ENCODE results near the gene FOXC2. TPM values are rescaled to one million over a fixed set of nuclear protein-coding genes. Genes with fewer than 3 reads are reported as not detected.

Gene FOXC2
- total and polyA plus RNA-seq, 2 donors = 0.09 to 1.2 TPM

DNA sequence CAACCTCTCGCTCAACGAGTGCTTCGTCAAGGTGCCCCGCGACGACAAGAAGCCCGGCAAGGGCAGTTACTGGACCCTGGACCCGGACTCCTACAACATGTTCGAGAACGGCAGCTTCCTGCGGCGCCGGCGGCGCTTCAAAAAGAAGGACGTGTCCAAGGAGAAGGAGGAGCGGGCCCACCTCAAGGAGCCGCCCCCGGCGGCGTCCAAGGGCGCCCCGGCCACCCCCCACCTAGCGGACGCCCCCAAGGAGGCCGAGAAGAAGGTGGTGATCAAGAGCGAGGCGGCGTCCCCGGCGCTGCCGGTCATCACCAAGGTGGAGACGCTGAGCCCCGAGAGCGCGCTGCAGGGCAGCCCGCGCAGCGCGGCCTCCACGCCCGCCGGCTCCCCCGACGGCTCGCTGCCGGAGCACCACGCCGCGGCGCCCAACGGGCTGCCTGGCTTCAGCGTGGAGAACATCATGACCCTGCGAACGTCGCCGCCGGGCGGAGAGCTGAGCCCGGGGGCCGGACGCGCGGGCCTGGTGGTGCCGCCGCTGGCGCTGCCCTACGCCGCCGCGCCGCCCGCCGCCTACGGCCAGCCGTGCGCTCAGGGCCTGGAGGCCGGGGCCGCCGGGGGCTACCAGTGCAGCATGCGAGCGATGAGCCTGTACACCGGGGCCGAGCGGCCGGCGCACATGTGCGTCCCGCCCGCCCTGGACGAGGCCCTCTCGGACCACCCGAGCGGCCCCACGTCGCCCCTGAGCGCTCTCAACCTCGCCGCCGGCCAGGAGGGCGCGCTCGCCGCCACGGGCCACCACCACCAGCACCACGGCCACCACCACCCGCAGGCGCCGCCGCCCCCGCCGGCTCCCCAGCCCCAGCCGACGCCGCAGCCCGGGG lies 1.3 kb downstream of the FOXC2 start:
- 5% methylated on average over 116 of the region's 116 CpGs for WGBS
- Histone ChIP-seq H3K27me3 (ENCODE audit: control insufficient read depth in 2 of 2, insufficient read depth in 1 of 2, low read length in 1 of 2) (peaks cover 91 to 97% of the 10 kb centered on the region in 2 donors), H3K4me3 (ENCODE audit: low read length in 2 of 2) (no peak overlapping the region), H3K4me1 (ENCODE audit: control insufficient read depth in 2 of 2, insufficient read depth in 2 of 2, low read length in 2 of 2) (peaks cover 6 to 10% of the 10 kb centered on the region in 2 donors), H3K27ac (ENCODE audit: low read depth in 1 of 2, low read length in 1 of 2) (no peak overlapping the region), H3K36me3 (ENCODE audit: control insufficient read depth in 2 of 2, insufficient read depth in 2 of 2, low read length in 1 of 2) (no peaks in the 10 kb centered on the region), H3K9me3 (ENCODE audit: control insufficient read depth in 2 of 2, insufficient read depth in 1 of 2, low read length in 1 of 2) (no peaks in the 10 kb centered on the region)
- no peak for DNase-seq (ENCODE audit: low read depth in 6 of 9, low spot score in 9 of 9)

DNA sequence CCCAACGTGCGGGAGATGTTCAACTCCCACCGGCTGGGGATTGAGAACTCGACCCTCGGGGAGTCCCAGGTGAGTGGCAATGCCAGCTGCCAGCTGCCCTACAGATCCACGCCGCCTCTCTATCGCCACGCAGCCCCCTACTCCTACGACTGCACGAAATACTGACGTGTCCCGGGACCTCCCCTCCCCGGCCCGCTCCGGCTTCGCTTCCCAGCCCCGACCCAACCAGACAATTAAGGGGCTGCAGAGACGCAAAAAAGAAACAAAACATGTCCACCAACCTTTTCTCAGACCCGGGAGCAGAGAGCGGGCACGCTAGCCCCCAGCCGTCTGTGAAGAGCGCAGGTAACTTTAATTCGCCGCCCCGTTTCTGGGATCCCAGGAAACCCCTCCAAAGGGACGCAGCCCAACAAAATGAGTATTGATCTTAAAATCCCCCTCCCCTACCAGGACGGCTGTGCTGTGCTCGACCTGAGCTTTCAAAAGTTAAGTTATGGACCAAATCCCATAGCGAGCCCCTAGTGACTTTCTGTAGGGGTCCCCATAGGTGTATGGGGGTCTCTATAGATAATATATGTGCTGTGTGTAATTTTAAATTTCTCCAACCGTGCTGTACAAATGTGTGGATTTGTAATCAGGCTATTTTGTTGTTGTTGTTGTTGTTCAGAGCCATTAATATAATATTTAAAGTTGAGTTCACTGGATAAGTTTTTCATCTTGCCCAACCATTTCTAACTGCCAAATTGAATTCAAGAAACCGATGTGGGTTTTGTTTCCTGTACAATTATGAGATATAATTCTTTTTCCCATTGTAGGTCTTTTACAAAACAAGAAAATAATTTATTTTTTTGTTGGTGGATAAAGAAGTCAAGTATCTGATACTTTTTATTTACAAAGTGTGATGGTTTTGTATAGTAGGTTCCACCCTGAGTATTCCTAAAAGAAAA lies 2.3 kb downstream of the FOXC2 start:
- Histone ChIP-seq H3K36me3 (ENCODE audit: control insufficient read depth in 2 of 2, insufficient read depth in 2 of 2, low read length in 1 of 2) (no peaks in the 10 kb centered on the region), H3K9me3 (ENCODE audit: control insufficient read depth in 2 of 2, insufficient read depth in 1 of 2, low read length in 1 of 2) (no peaks in the 10 kb centered on the region), H3K27me3 (ENCODE audit: control insufficient read depth in 2 of 2, insufficient read depth in 1 of 2, low read length in 1 of 2) (peaks cover 83 to 98% of the 10 kb centered on the region in 2 donors), H3K4me1 (ENCODE audit: control insufficient read depth in 2 of 2, insufficient read depth in 2 of 2, low read length in 2 of 2) (peaks cover 5 to 6% of the 10 kb centered on the region in 2 donors), H3K4me3 (ENCODE audit: low read length in 2 of 2) (no peak overlapping the region), H3K27ac (ENCODE audit: low read depth in 1 of 2, low read length in 1 of 2) (no peak overlapping the region)
- no peak for DNase-seq (ENCODE audit: low read depth in 6 of 9, low spot score in 9 of 9)
- 18% methylated on average over 33 of the region's 33 CpGs for WGBS

DNA sequence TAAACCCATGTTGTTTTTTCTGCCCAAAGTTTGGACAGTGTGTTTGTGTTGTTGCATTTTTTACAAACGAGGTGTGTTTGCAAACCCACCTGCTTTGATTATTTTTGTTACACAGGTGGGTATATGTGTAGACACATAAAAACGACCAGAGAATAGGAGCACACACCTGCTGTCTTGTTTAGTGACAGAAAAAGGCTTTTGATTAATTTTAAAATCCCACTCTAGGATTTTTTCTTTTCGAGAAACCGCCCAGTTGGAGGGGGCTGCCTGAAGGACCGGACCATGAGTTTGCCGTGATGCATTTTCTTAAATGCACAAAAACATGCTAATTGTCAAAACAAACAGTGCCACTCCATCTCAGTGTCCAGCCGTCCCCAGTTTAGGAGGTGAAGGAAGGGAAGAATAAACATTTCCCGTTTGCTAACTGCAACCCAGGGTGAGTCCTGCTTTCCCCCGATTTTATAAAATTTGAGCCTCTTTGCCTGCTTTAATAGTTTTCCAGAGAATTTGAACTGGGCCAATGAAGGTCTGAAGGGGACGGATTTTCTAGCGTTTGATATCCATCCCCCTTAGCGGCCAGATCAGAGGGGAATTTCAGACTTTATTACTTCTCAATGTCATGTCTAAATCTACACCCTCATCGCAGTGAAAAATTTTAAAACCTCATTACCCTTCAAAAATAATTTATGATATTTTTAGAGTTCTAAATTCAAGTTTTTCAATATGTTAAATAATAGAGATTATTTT lies 3.2 kb downstream of the FOXC2 start:
- Histone ChIP-seq H3K27ac (ENCODE audit: low read depth in 1 of 2, low read length in 1 of 2) (no peak overlapping the region), H3K9me3 (ENCODE audit: control insufficient read depth in 2 of 2, insufficient read depth in 1 of 2, low read length in 1 of 2) (no peaks in the 10 kb centered on the region), H3K4me1 (ENCODE audit: control insufficient read depth in 2 of 2, insufficient read depth in 2 of 2, low read length in 2 of 2) (peaks cover 3 to 4% of the 10 kb centered on the region in 2 donors), H3K4me3 (ENCODE audit: low read length in 2 of 2) (no peak overlapping the region), H3K27me3 (ENCODE audit: control insufficient read depth in 2 of 2, insufficient read depth in 1 of 2, low read length in 1 of 2) (peaks cover 83 to 98% of the 10 kb centered on the region in 2 donors), H3K36me3 (ENCODE audit: control insufficient read depth in 2 of 2, insufficient read depth in 2 of 2, low read length in 1 of 2) (no peaks in the 10 kb centered on the region)
- DNase-seq (ENCODE audit: low read depth in 6 of 9, low spot score in 9 of 9) = no peak
- WGBS = 70% methylated on average over 13 of the region's 13 CpGs

DNA sequence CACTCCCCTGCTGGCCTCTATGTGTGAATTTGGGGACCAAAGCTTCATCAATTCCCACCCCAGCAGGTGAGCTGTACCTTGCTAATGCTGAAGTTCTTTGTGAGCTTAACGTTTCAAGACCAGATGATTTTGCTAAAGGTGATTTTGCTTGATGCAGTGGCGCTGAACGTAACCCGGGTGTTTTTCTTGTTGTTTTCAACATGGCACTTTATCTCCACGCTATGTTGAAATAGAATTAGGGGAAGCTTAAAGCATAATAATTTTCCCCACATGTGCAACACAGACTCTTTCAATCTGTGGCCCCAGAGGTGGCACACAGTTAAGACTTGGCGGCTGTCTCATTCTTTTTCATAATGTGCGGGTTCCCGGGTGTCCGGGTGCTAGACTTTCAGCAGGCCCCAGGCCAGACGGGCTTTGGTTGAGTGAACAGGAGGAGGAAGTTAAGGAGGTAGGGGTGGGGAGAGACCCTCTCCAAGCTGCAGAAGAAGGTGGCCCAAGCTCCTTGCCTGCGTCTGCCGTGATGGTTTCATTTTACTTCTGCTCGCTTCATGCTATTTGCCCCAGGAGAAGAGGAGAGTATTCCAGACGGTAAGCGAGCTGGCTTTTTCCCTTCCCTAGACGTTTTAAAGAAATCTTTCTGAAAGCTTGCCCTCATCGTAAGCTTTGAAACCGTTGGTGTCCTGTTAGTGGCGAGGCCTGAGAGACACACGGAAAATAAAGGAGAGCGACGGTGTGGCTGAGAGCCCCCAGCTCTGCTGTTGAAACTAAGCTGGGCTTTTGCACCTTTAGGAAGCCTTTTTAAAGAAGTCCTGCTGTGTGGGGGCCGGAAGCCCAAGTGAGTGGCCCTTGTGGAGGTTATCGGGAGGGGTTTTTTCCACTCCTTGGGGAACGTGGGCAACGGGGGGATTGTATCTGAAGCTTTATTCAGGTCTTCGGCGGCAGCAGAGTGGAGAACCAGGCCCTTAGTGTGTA lies 4.2 kb downstream of the FOXC2 start:
- Histone ChIP-seq H3K27ac (ENCODE audit: low read depth in 1 of 2, low read length in 1 of 2) (no peak overlapping the region), H3K4me1 (ENCODE audit: control insufficient read depth in 2 of 2, insufficient read depth in 2 of 2, low read length in 2 of 2) (peaks cover 3 to 4% of the 10 kb centered on the region in 2 donors), H3K4me3 (ENCODE audit: low read length in 2 of 2) (no peak overlapping the region), H3K27me3 (ENCODE audit: control insufficient read depth in 2 of 2, insufficient read depth in 1 of 2, low read length in 1 of 2) (peaks cover 83 to 98% of the 10 kb centered on the region in 2 donors), H3K36me3 (ENCODE audit: control insufficient read depth in 2 of 2, insufficient read depth in 2 of 2, low read length in 1 of 2) (no peaks in the 10 kb centered on the region), H3K9me3 (ENCODE audit: control insufficient read depth in 2 of 2, insufficient read depth in 1 of 2, low read length in 1 of 2) (no peaks in the 10 kb centered on the region)
- 76% methylated on average over 28 of the region's 28 CpGs for WGBS
- no peak for DNase-seq (ENCODE audit: low read depth in 6 of 9, low spot score in 9 of 9)

DNA sequence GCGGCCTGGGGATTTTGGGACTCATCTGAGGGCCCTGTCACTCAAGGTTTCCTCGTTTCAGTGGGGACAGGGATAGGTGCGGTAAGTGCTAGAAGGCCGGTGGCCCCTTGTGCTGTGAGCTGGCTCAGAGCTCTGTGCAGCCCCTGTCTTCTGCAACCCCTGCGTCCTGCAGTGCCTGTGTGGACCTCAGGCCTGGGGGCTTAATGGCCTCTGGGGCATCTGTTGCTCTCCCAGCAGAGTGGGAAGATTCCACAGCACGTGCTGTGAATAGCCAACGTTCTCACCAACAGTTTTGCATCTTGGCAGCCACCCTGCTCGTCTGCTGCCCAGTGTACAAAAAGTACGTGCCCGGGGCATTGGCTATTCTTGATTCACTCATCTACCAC lies 4.9 kb downstream of the FOXC2 start:
- 93% methylated on average over 10 of the region's 10 CpGs for WGBS
- H3K36me3 ChIP-seq (ENCODE audit: control insufficient read depth in 2 of 2, insufficient read depth in 2 of 2, low read length in 1 of 2) = no peaks in the 10 kb centered on the region
- H3K4me3 ChIP-seq (ENCODE audit: low read length in 2 of 2) = no peak overlapping the region
- H3K4me1 ChIP-seq (ENCODE audit: control insufficient read depth in 2 of 2, insufficient read depth in 2 of 2, low read length in 2 of 2) = peaks cover 4 to 7% of the 10 kb centered on the region in 2 donors
- no peak for DNase-seq (ENCODE audit: low read depth in 6 of 9, low spot score in 9 of 9)
- H3K27me3 ChIP-seq (ENCODE audit: control insufficient read depth in 2 of 2, insufficient read depth in 1 of 2, low read length in 1 of 2) = peaks cover 83 to 98% of the 10 kb centered on the region in 2 donors
- H3K27ac ChIP-seq (ENCODE audit: low read depth in 1 of 2, low read length in 1 of 2) = no peak overlapping the region
- H3K9me3 ChIP-seq (ENCODE audit: control insufficient read depth in 2 of 2, insufficient read depth in 1 of 2, low read length in 1 of 2) = no peaks in the 10 kb centered on the region

DNA sequence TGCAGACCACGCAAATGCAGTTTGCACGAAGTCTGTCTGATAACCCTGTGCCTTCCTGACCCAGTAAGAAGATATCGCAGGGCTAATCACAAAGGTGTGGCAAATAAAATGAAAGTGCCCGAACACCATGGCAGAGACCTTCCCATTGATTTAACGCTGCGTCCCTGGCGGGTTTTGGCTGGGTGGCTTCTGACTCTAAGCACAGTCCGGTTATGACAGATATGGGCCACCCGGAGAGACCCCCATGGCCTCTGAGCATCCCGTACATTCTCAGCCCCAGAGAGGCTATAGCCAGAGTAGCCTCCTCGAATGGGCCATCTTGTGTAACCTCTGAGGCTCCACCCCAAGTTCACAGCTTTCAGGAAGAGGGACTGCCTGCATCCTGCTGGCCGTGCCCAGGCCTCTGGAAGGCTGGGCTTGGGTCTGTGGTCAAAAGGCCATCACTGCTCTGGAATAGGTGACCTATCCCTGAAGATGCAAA lies 5.5 kb downstream of the FOXC2 start:
- H3K4me1 ChIP-seq (ENCODE audit: control insufficient read depth in 2 of 2, insufficient read depth in 2 of 2, low read length in 2 of 2) = peaks cover 0 to 9% of the 10 kb centered on the region in 2 donors
- DNase-seq (ENCODE audit: low read depth in 6 of 9, low spot score in 9 of 9) = no peak
- H3K4me3 ChIP-seq (ENCODE audit: low read length in 2 of 2) = no peak overlapping the region
- peaks cover 83 to 100% of the 10 kb centered on the region in 2 donors for H3K27me3 ChIP-seq (ENCODE audit: control insufficient read depth in 2 of 2, insufficient read depth in 1 of 2, low read length in 1 of 2)
- WGBS = 90% methylated on average over 12 of the region's 12 CpGs
- H3K9me3 ChIP-seq (ENCODE audit: control insufficient read depth in 2 of 2, insufficient read depth in 1 of 2, low read length in 1 of 2) = no peaks in the 10 kb centered on the region
- no peak overlapping the region for H3K27ac ChIP-seq (ENCODE audit: low read depth in 1 of 2, low read length in 1 of 2)
- no peaks in the 10 kb centered on the region for H3K36me3 ChIP-seq (ENCODE audit: control insufficient read depth in 2 of 2, insufficient read depth in 2 of 2, low read length in 1 of 2)

DNA sequence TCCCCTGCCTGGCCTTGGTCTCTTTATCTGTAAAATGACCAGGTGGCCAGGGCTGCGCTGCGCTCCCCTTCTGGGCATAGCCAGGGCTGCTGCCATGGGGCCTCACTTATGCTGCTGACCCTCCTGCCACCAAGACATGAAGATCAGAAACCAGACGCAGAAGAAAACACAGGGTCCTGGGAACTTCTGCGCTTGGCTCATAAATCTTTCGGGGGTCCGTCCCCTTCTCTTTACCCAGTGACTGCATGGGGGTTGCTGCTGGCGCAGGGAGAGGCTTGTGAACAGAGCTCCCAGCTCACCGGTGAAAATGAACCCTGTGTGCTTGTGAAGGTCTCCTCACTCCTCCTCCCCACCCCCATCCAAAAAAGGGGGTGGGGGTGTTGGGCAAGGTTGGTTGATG lies 6.0 kb downstream of the FOXC2 start:
- Histone ChIP-seq H3K4me3 (ENCODE audit: low read length in 2 of 2) (no peak overlapping the region), H3K27ac (ENCODE audit: low read depth in 1 of 2, low read length in 1 of 2) (no peak overlapping the region), H3K27me3 (ENCODE audit: control insufficient read depth in 2 of 2, insufficient read depth in 1 of 2, low read length in 1 of 2) (peaks cover 83 to 100% of the 10 kb centered on the region in 2 donors), H3K36me3 (ENCODE audit: control insufficient read depth in 2 of 2, insufficient read depth in 2 of 2, low read length in 1 of 2) (no peaks in the 10 kb centered on the region), H3K4me1 (ENCODE audit: control insufficient read depth in 2 of 2, insufficient read depth in 2 of 2, low read length in 2 of 2) (peaks cover 0 to 7% of the 10 kb centered on the region in 2 donors), H3K9me3 (ENCODE audit: control insufficient read depth in 2 of 2, insufficient read depth in 1 of 2, low read length in 1 of 2) (no peaks in the 10 kb centered on the region)
- no peak for DNase-seq (ENCODE audit: low read depth in 6 of 9, low spot score in 9 of 9)
- 92% methylated on average over 8 of the region's 8 CpGs for WGBS

DNA sequence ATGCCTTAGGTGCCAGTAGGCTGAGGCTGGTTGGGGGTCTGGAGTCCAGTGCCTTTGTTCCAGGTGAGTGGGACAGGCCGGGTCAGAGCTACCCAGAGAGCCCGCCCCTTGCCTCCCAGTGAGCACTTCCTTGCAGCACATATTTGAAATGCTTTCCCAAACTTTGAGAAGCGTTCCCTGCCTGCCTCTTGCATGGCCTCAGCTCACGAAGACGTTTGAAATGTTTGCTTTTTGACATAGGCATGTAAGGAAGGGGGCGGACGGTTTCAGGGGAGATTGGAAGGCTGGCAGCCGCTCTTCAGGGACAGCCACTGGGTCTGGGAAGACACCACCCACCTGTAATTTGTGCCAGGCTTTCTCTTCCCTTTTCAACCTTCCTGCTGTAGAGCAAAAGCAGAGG lies 6.6 kb downstream of the FOXC2 start:
- no peaks in the 10 kb centered on the region for H3K9me3 ChIP-seq (ENCODE audit: control insufficient read depth in 2 of 2, insufficient read depth in 1 of 2, low read length in 1 of 2)
- no peak overlapping the region for H3K4me3 ChIP-seq (ENCODE audit: low read length in 2 of 2)
- DNase-seq (ENCODE audit: low read depth in 6 of 9, low spot score in 9 of 9) = no peak
- H3K27ac ChIP-seq (ENCODE audit: low read depth in 1 of 2, low read length in 1 of 2) = no peak overlapping the region
- no peaks in the 10 kb centered on the region for H3K36me3 ChIP-seq (ENCODE audit: control insufficient read depth in 2 of 2, insufficient read depth in 2 of 2, low read length in 1 of 2)
- peaks cover 0 to 7% of the 10 kb centered on the region in 2 donors for H3K4me1 ChIP-seq (ENCODE audit: control insufficient read depth in 2 of 2, insufficient read depth in 2 of 2, low read length in 2 of 2)
- 89% methylated on average over 8 of the region's 8 CpGs for WGBS
- H3K27me3 ChIP-seq (ENCODE audit: control insufficient read depth in 2 of 2, insufficient read depth in 1 of 2, low read length in 1 of 2) = peaks cover 83 to 100% of the 10 kb centered on the region in 2 donors

All from thymus (tissue), 11 donors.